ENCODE results near the gene KRT3.
A peak's percentile ranks its signal among the peaks of the same experiment; 100 is the strongest.
"Not testable (repeated sequence)": the region's sequence is repeated elsewhere in the genome, so short reads cannot be mapped to it uniquely, and the experiment has no call there.

The KRT3 gene

DNA sequence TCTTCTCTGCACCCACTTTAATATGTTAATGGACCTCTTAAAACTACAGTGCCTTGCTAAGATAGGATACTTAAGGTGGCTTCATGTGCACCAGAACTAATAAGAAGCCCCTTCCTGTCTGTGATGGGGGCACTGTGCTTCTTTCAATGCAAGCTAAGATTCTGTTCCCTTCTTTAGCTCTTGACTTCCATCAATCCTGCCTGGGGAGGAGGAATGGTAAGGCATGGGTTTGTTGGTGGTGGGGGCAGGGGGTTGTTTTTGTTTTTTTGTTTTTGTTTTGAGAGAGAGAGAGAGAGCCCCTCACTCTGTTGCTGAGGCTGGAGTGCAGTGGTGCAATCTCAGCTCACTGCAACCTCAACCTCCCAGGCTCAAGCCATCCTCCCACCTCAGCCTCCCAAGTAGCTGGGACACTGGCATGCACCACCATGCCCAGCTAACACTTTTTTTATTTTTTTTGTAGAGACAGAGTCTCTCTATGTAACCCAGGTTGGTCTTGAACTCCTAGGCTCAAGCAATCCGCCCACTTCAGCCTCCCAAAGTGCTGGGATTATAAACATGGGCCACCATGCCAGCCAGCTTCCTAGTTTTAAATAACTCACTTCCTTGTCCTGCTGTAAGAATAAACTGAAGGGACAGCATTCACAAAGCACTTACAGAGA is 4.5 kb upstream of the KRT3 start:
- no peak overlapping the region for H3K27ac Mint-ChIP-seq
- no peak for ATAC-seq
- no peaks in the 10 kb centered on the region for H3K4me1 Mint-ChIP-seq
- no peak overlapping the region for H3K4me3 Mint-ChIP-seq
- no peaks in the 10 kb centered on the region for H3K27me3 Mint-ChIP-seq
- DNase-seq = no peak
- no peaks in the 10 kb centered on the region for H3K9me3 Mint-ChIP-seq
- no peaks in the 10 kb centered on the region for H3K36me3 Mint-ChIP-seq (ENCODE audit: low read depth)

DNA sequence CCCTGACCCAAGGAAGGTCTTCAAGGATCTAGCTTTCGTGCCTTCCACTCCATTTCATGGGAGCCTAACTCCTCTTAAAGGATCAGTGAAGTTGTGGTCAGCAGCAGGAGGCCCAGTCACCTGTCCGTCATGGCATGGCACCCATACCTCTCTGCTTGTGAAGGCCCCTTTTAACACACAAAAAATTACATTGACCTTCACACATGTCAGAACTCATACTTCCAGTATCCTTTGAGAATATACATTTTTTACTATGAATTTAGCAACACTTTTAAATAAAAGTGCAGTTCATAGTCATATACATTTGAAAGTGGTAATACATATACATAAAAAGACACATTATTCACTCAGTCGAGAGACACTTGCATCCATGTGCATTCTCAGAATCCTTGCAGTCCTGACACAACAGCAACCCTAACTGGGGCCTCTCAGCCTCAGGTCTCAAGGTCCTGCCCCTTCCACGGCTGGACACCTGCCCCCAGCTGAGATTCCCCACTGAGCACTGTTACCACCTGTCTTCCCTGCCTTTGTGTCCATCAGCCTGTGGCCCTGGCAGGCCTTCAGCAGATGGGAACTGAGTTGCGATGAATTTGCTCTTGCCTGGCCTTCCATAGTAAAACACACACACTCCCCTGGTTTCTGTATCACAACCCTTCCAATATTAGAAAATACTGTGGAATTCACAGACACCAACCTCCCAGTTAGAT is 3.7 kb upstream of the KRT3 start:
- Mint-ChIP-seq H3K9me3 (no peaks in the 10 kb centered on the region), H3K36me3 (ENCODE audit: low read depth) (no peaks in the 10 kb centered on the region), H3K4me1 (peaks cover 5% of the 10 kb centered on the region), H3K27ac (no peak overlapping the region), H3K27me3 (no peaks in the 10 kb centered on the region), H3K4me3 (no peak overlapping the region)
- no peak for DNase-seq
- ATAC-seq = no peak

- H3K9me3 Mint-ChIP-seq = no peaks in the 10 kb centered on the region
- no peaks in the 10 kb centered on the region for H3K36me3 Mint-ChIP-seq (ENCODE audit: low read depth)
- H3K4me3 Mint-ChIP-seq = no peak overlapping the region
- ATAC-seq (no peak), DNase-seq (no peak)
- H3K4me1 Mint-ChIP-seq = peaks cover 13% of the 10 kb centered on the region
- H3K27me3 Mint-ChIP-seq = no peaks in the 10 kb centered on the region
- H3K27ac Mint-ChIP-seq = no peak overlapping the region
Measured at GRCh38 chr12:52798671-52799504, 3.0 kb upstream of the KRT3 start.

GRCh38 chr12:52798003-52798670 is 2.2 kb upstream of the KRT3 start:
- Mint-ChIP-seq H3K36me3 (ENCODE audit: low read depth) (no peaks in the 10 kb centered on the region), H3K4me1 (peaks cover 14% of the 10 kb centered on the region), H3K27ac (no peak overlapping the region), H3K27me3 (no peaks in the 10 kb centered on the region), H3K4me3 (no peak overlapping the region), H3K9me3 (no peaks in the 10 kb centered on the region)
- no peak for ATAC-seq
- no peak for DNase-seq

DNA sequence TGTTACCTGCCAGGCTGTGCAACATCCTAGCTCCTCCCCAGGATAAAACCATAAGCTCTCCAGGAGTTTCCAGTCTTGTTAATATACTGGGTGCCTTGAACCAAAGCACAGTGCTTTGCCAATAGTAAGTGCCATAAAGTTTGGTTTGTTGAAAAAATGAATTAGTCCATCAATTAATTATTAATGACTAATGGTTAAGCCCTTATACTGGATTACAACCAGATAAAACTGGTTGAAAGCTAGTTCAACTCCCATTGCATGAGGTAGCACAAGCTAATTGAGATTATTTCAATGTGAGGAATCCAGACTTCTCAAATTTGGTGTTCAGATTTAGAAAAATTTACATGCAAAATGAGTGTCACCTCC is 1.6 kb upstream of the KRT3 start:
- no peak for ATAC-seq
- Mint-ChIP-seq H3K27me3 (no peaks in the 10 kb centered on the region), H3K27ac (no peak overlapping the region), H3K4me3 (no peak overlapping the region), H3K9me3 (no peaks in the 10 kb centered on the region), H3K36me3 (ENCODE audit: low read depth) (no peaks in the 10 kb centered on the region), H3K4me1 (peaks cover 18% of the 10 kb centered on the region)
- no peak for DNase-seq

- no peak for ATAC-seq
- H3K4me3 Mint-ChIP-seq = no peak overlapping the region
- H3K36me3 Mint-ChIP-seq (ENCODE audit: low read depth) = no peaks in the 10 kb centered on the region
- H3K9me3 Mint-ChIP-seq = no peaks in the 10 kb centered on the region
- no peak for DNase-seq
- peaks cover 20% of the 10 kb centered on the region for H3K4me1 Mint-ChIP-seq
- no peak overlapping the region for H3K27ac Mint-ChIP-seq
- H3K27me3 Mint-ChIP-seq = no peaks in the 10 kb centered on the region
Measured at GRCh38 chr12:52796839-52797528, 1.1 kb upstream of the KRT3 start.

- Mint-ChIP-seq H3K27ac (no peak overlapping the region), H3K4me3 (no peak overlapping the region), H3K36me3 (ENCODE audit: low read depth) (no peaks in the 10 kb centered on the region), H3K27me3 (peaks cover 2% of the 10 kb centered on the region), H3K9me3 (no peaks in the 10 kb centered on the region), H3K4me1 (peaks cover 25% of the 10 kb centered on the region)
- no peak for DNase-seq
- ATAC-seq = no peak
Measured at GRCh38 chr12:52796429-52796794, 495 bp upstream of the KRT3 start.

DNA sequence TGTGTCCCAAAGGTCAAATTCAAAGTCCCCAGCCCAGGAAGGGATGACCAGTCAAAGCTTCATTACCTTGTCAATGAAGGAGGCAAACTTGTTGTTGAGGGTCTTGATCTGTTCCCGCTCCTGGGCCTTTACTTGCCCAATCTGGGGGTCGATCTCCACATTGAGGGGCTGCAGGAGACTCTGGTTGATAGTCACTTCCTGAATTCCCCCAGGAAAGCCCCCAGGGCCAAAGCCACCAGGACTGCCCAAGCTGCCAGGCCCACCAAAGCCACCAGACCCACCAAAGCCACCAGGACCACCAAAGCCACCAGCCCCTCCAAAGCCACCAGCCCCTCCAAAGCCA is 614 bp downstream of the KRT3 start:
- not testable (repeated sequence) for H3K36me3 Mint-ChIP-seq (ENCODE audit: low read depth); ATAC-seq; H3K27ac Mint-ChIP-seq; H3K27me3 Mint-ChIP-seq; H3K9me3 Mint-ChIP-seq; DNase-seq; H3K4me3 Mint-ChIP-seq
- peaks cover 30% of the 10 kb centered on the region for H3K4me1 Mint-ChIP-seq

GRCh38 chr12:52794479-52795331 is 1.2 kb downstream of the KRT3 start:
- H3K4me3 Mint-ChIP-seq = no peak overlapping the region
- peaks cover 31% of the 10 kb centered on the region for H3K4me1 Mint-ChIP-seq
- DNase-seq = no peak
- H3K27ac Mint-ChIP-seq = no peak overlapping the region
- H3K9me3 Mint-ChIP-seq = no peaks in the 10 kb centered on the region
- H3K36me3 Mint-ChIP-seq (ENCODE audit: low read depth) = no peaks in the 10 kb centered on the region
- H3K27me3 Mint-ChIP-seq = peaks cover 12% of the 10 kb centered on the region
- ATAC-seq = peak; percentile 35

- H3K4me1 Mint-ChIP-seq = peaks cover 31% of the 10 kb centered on the region
- no peak overlapping the region for H3K27ac Mint-ChIP-seq
- ATAC-seq (no peak), DNase-seq (no peak)
- H3K36me3 Mint-ChIP-seq (ENCODE audit: low read depth) = no peaks in the 10 kb centered on the region
- H3K4me3 Mint-ChIP-seq = no peak overlapping the region
- H3K27me3 Mint-ChIP-seq = peaks cover 23% of the 10 kb centered on the region
- no peaks in the 10 kb centered on the region for H3K9me3 Mint-ChIP-seq
Measured at GRCh38 chr12:52792185-52793029, 3.5 kb downstream of the KRT3 start.

DNA sequence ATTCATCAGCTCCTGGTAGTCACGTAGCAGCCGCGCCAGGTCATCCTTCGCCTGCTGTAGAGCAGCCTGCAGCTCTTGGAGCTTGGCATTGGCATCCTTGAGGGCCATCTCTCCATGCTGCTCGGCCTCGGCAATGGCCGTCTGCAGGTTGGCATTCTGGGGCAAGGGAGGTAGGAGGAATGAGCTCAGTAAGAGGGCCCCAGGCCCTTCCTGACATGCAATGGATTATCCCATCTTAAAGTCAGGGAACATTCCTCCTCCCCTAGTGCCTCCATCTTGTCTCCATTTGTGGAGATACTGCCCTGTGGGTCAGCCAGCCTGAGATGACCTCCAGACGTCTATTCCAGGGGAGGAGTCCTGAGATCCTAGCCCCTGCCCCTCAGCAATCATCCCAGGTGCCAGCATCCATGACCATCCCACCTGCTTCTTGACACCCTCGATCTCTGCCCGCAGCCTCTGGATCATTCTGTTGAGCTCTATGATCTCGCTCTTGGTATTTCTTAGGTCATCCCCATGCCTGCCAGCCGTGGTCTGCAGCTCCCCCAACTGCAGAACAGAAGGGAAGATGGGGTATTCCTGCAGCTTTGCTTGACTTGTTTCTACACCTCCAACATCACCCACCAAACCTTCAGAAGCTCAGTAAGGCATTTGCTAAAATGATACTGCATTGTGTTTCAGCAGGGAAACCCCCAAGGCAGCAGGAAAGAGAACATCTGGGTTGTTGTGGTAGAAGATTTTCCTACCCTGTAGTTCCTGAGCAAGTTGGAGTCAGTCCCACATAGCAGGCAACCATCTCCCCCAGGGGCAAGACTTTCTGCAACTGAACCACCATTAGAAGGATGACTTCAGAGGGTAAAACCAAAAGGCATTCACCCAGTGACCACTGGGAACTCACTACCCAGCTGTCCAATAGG is 4.4 kb downstream of the KRT3 start:
- H3K27ac Mint-ChIP-seq = no peak overlapping the region
- H3K9me3 Mint-ChIP-seq = no peaks in the 10 kb centered on the region
- DNase-seq = no peak
- H3K4me3 Mint-ChIP-seq = no peak overlapping the region
- H3K36me3 Mint-ChIP-seq (ENCODE audit: low read depth) = no peaks in the 10 kb centered on the region
- H3K27me3 Mint-ChIP-seq = peaks cover 23% of the 10 kb centered on the region
- peak; percentile 53 for ATAC-seq
- H3K4me1 Mint-ChIP-seq = peaks cover 31% of the 10 kb centered on the region

Measured in activated naive CD8-positive, alpha-beta T cell treated with anti-CD3 and anti-CD28 coated beads, Interleukin-2, amount 50 U/mL, for 24 hours (primary cell).